HepG2 (cell line): ENCODE results near the gene CXXC5. TPM values are rescaled to one million over a fixed set of nuclear protein-coding genes. Genes with fewer than 3 reads are reported as not detected.

Experiments
- ATAC-seq: fragments of 200-7000 bp; cut with Tn5 transposase; 3 replicates; pipeline ENCODE4 v1.9.1; 2020; ENCODE audit warnings: mild to moderate bottlenecking, moderate library complexity
- BruUV-seq: library from RNA; stranded (reverse); fragments of 400-500 nt; replicated peaks from 2 replicates; lab custom pipeline; 2021; lab: Mats Ljungman, UMichigan
- CTCF ChIA-PET: fragments of 300-600 bp; formaldehyde crosslinking; extraction: SDS; loops from one replicate; lab custom pipeline; 2021; ENCODE audit warnings: low total read pairs, inconsistent platforms, low intra/inter-chr PET ratio; lab: Yijun Ruan, JAX
- POLR2A ChIA-PET: fragments of 350-600 bp; sonication (Branson Sonifier 250); formaldehyde crosslinking; loops from one replicate; lab custom pipeline; 2020; ENCODE audit warnings: antibody characterized with exemption, inconsistent platforms; lab: Yijun Ruan, JAX
- DNase-seq: peaks from one replicate; pipeline ENCODE4 v3.0.0-alpha.2; 2015; ENCODE audit warnings: low spot score
- FAIRE-seq: peaks from 3 replicates; lab custom pipeline; 2011; peaks lifted over from hg19 to GRCh38; lab: Jason Lieb, UNC
- H2AFZ ChIP-seq: one replicate; pipeline ENCODE4 v1.6.1; 2011; ENCODE audit warnings: low read length, inconsistent platforms
- H3K27ac ChIP-seq: fragments of 300-600 bp; 3 replicates; pipeline ENCODE4 v1.8.0; 2011; ENCODE audit warnings: mixed run types, mild to moderate bottlenecking, mixed read lengths, low read length, inconsistent platforms; ENCODE audit not compliant: insufficient read depth; ENCODE audit errors: extremely low read length
- H3K27me3 ChIP-seq, 2 experiments: fragments of 200-600 bp in 1 of 2; 2 replicates in 1 of 2; 3 replicates in 1 of 2; pipeline versions ENCODE4 v1.6.0 to v1.8.0; 2011; ENCODE audit warnings: low read length in 2 of 2, mild to moderate bottlenecking in 2 of 2, moderate library complexity in 2 of 2, inconsistent platforms in 1 of 2; ENCODE audit not compliant: insufficient read depth in 2 of 2, control insufficient read depth in 1 of 2
- H3K36me3 ChIP-seq, 2 experiments: fragments of 200-600 bp in 1 of 2; replicated peaks in 1 of 2; 2 replicates in 1 of 2; 3 replicates in 1 of 2; pipeline versions ENCODE4 v1.5.1 to v1.8.0; 2011; ENCODE audit warnings: low read length in 2 of 2, inconsistent platforms in 1 of 2; ENCODE audit not compliant: insufficient read depth in 2 of 2, control insufficient read depth in 1 of 2
- H3K4me1 ChIP-seq: 2 replicates; pipeline ENCODE4 v1.5.1; 2012; ENCODE audit warnings: low read length, inconsistent platforms; ENCODE audit not compliant: insufficient read depth
- H3K4me2 ChIP-seq: 2 replicates; pipeline ENCODE4 v1.6.0; 2011; ENCODE audit warnings: low read depth, low read length, inconsistent platforms
- H3K4me3 ChIP-seq, 3 experiments: fragments of 200-600 bp in 1 of 3; sonication (generic), shearing (Covaris generic) in 1 of 3; replicated peaks in 1 of 3; 2 replicates each; pipeline ENCODE4 v1.5.1; 2011 to 2016; ENCODE audit warnings: low read length in 3 of 3, inconsistent platforms in 2 of 3, low read depth in 2 of 3, mild to moderate bottlenecking in 2 of 3, control low read depth in 1 of 3, mixed read lengths in 1 of 3; ENCODE audit not compliant: insufficient read depth in 1 of 3
- H3K79me2 ChIP-seq: one replicate; pipeline ENCODE4 v1.6.1; 2011; ENCODE audit warnings: low read length, inconsistent platforms; ENCODE audit not compliant: insufficient read depth
- H3K9ac ChIP-seq: 2 replicates; pipeline ENCODE4 v1.6.0; 2011; ENCODE audit warnings: mild to moderate bottlenecking, low read depth, low read length, inconsistent platforms; ENCODE audit not compliant: insufficient read depth
- H3K9me3 ChIP-seq: 2 replicates; pipeline ENCODE4 v1.5.1; 2012; ENCODE audit warnings: mild to moderate bottlenecking, low read length
- H4K20me1 ChIP-seq: 2 replicates; pipeline ENCODE4 v1.6.0; 2011; ENCODE audit warnings: inconsistent platforms, mild to moderate bottlenecking, low read length, moderate library complexity; ENCODE audit not compliant: insufficient read depth
- ATF7 ChIP-seq, 2 experiments: fragments of 450-650 bp in 1 of 2; sonication (generic) in 1 of 2; formaldehyde crosslinking in 1 of 2; IDR thresholded peaks; 2 replicates each; pipeline versions ENCODE4 v1.4.0 to v1.6.1; 2016 to 2020; ENCODE audit warnings: antibody characterized with exemption in 1 of 2, mild to moderate bottlenecking in 1 of 2, missing genetic modification reagents in 1 of 2
- CBX2 ChIP-seq, 2 experiments: fragments of 200-600 bp in 1 of 2; sonication (generic); formaldehyde crosslinking in 1 of 2; IDR thresholded peaks; 2 replicates each; pipeline versions ENCODE4 v1.7.0 to v1.8.1; 2018 to 2022; ENCODE audit warnings: low read depth in 2 of 2, low read length in 1 of 2, mild to moderate bottlenecking in 1 of 2, missing genetic modification reagents in 1 of 2
- ETV5 ChIP-seq: IDR thresholded peaks from 2 replicates; pipeline ENCODE4 v1.6.1; 2018; ENCODE audit warnings: missing biosample characterization, missing genetic modification reagents, inconsistent platforms, borderline replicate concordance
- FOXA1 ChIP-seq, 2 experiments: fragments of 450-650 bp in 1 of 2; sonication (generic) in 1 of 2; formaldehyde crosslinking in 1 of 2; IDR thresholded peaks; 2 replicates each; pipeline versions ENCODE4 v1.4.0 to v1.6.1; 2016 to 2020; ENCODE audit warnings: missing genetic modification reagents in 1 of 2
- MAFF ChIP-seq: IDR thresholded peaks from 2 replicates; pipeline ENCODE4 v1.6.1; 2011; ENCODE audit warnings: low read depth, low read length, improper control_type of control experiment
- MAFK ChIP-seq, 2 experiments: IDR thresholded peaks in 1 of 2; conservative IDR thresholded peaks in 1 of 2; 2 replicates each; pipeline ENCODE4 v1.6.1; 2011; ENCODE audit warnings: improper control_type of control experiment in 2 of 2, low read length in 2 of 2
- RFXANK ChIP-seq: IDR thresholded peaks from 2 replicates; pipeline ENCODE4 v1.6.1; 2016
- SMAD9 ChIP-seq: sonication (generic); formaldehyde crosslinking; IDR thresholded peaks from 2 replicates; pipeline ENCODE4 v1.5.1; 2020; ENCODE audit warnings: mild to moderate bottlenecking, missing genetic modification reagents
- ZNF737 ChIP-seq: sonication (generic); formaldehyde crosslinking; IDR thresholded peaks from 2 replicates; pipeline ENCODE4 v1.5.0; 2020; ENCODE audit warnings: missing genetic modification reagents, mild to moderate bottlenecking, borderline replicate concordance
- ZSCAN12 ChIP-seq: sonication (generic); formaldehyde crosslinking; IDR thresholded peaks from 2 replicates; pipeline ENCODE4 v1.9.0; 2021; ENCODE audit warnings: mild to moderate bottlenecking, missing genetic modification reagents
- in situ Hi-C: cut with HindIII; loops from 2 replicates; pipeline ENCODE4 v1.10.0; 2017; ENCODE audit warnings: low pct_unique_long_range_greater_than_20kb; ENCODE audit not compliant: extremely low pct_ligation_motif_present
- intact Hi-C: fragments of 100-400 bp; cut with micrococcal nuclease; formaldehyde crosslinking; loops from one replicate; pipeline ENCODE4 v1.10.0; 2022; ENCODE audit not compliant: unreplicated experiment
- polyA plus RNA-seq, 8 experiments: library from polyadenylated mRNA; depleted of rRNA in 3 of 8; stranded (reverse) in 7 of 8; unstranded in 1 of 8; fragments of >200 nt; fragmentation: Illumina TruSeq in 4 of 8; extraction: Trizol in 4 of 8; gene quantifications; 2 replicates each; pipeline versions ENCODE4 v1.2.1 to v1.2.3, GENCODE V29; 2011 to 2016; ENCODE audit warnings: low read depth in 4 of 8, missing spikeins in 1 of 8, mixed read lengths in 1 of 8; ENCODE audit not compliant: insufficient read depth in 1 of 8
- total RNA-seq, 5 experiments: library from RNA; depleted of rRNA; stranded (reverse); fragments of >200 nt; fragmentation: Illumina TruSeq; extraction: Trizol; gene quantifications; 2 replicates each; pipeline ENCODE4 v1.2.3, GENCODE V29; 2016; ENCODE audit warnings: low read depth in 1 of 5

Gene CXXC5
- total and polyA plus RNA-seq, 2 of the 13 experiments (the other 11 are each of a cell fraction or from before 2014, with no cell fraction given), result 32.3 to 33.0 TPM

GRCh38 chr5:139681112-139681458 is 32.9 kb downstream of the CXXC5 start (continued):
- TF ChIP-seq ETV5 (CRISPR knock-in tag) (no peak), ZSCAN12 (CRISPR knock-in tag) (no peak), CBX2 (IDR thresholded peaks at IDR 0.05; ENCODE audit: low read depth, low read length) (no peak), CBX2 (CRISPR knock-in tag; IDR thresholded peaks at IDR 0.05; ENCODE audit: low read depth) (no peak), ZNF737 (CRISPR knock-in tag) (no peak), FOXA1 (IDR thresholded peaks at IDR 0.05) (no peak), FOXA1 (CRISPR knock-in tag; IDR thresholded peaks at IDR 0.05) (no peak)

GRCh38 chr5:139681466-139681865 is 33.3 kb downstream of the CXXC5 start:
- POLR2A ChIA-PET, result no interaction called here
- no peaks in the 10 kb centered on the region for H3K27me3 ChIP-seq
- H3K9ac ChIP-seq, result no peak overlapping the region
- peaks cover 15% of the 10 kb centered on the region for H4K20me1 ChIP-seq
- H3K36me3 ChIP-seq, result peaks cover 18 to 51% of the 10 kb centered on the region in 2 experiments; a peak in 4 of 5 replicates
- H3K9me3 ChIP-seq, result no peaks in the 10 kb centered on the region
- intact Hi-C loops (no loop called here), in situ Hi-C loops (no loop called here)
- no peak overlapping the region for H3K4me3 ChIP-seq
- TF ChIP-seq ATF7 (IDR thresholded peaks at IDR 0.05) (no peak), ATF7 (CRISPR knock-in tag; IDR thresholded peaks at IDR 0.05) (no peak), SMAD9 (CRISPR knock-in tag) (no peak), MAFK (conservative IDR thresholded peaks at IDR 0.05 in 1 of 2, IDR thresholded peaks at IDR 0.05 in 1 of 2; ENCODE audit: low read length in 2 of 2) (peak; percentile 81 to 90), MAFF (peak; percentile 81), RFXANK (CRISPR knock-in tag) (no peak)
- no peak overlapping the region for H3K4me2 ChIP-seq
- CTCF ChIA-PET, result no interaction called here
- no peak overlapping the region for H2AFZ ChIP-seq
- BruUV-seq, result no TSS peak
- DNase-seq, result no peak
- no peak overlapping the region for H3K27ac ChIP-seq
- H3K79me2 ChIP-seq, result peaks cover 10% of the 10 kb centered on the region
- H3K4me1 ChIP-seq, result peaks cover 31% of the 10 kb centered on the region
- no peak for ATAC-seq
- FAIRE-seq, result no peak
